ENCODE data around the gene ADGRG6. TPM values are rescaled to one million over a fixed set of nuclear protein-coding genes. Genes with fewer than 3 reads are reported as not detected.

Gene ADGRG6
- total and polyA plus RNA-seq, 4 donors, result 18.7 to 110 (median 45.7) TPM

GRCh38 chr6:142398353-142398752 lies 96.5 kb downstream of the ADGRG6 start:
- WGBS, result 77% methylated on average over 4 of the region's 4 CpGs
- Histone ChIP-seq H3K9me3 (ENCODE audit: control insufficient read depth in 4 of 4, low read length in 3 of 4) (no peaks in the 10 kb centered on the region), H3K4me1 (ENCODE audit: control insufficient read depth in 4 of 4, insufficient read depth in 4 of 4, low read length in 3 of 4) (no peaks in the 10 kb centered on the region), H3K27ac (ENCODE audit: low read depth in 1 of 2, low read length in 2 of 2) (no peak overlapping the region), H3K9ac (ENCODE audit: low read depth in 1 of 2, low read length in 2 of 2) (no peak overlapping the region), H3K27me3 (ENCODE audit: control insufficient read depth in 4 of 4, insufficient read depth in 4 of 4, low read length in 3 of 4) (no peaks in the 10 kb centered on the region), H3K4me3 (ENCODE audit: low read depth in 1 of 3, low read length in 3 of 3) (no peak overlapping the region), H3K36me3 (ENCODE audit: control insufficient read depth in 4 of 4, insufficient read depth in 3 of 4, low read depth in 1 of 4, low read length in 3 of 4) (peaks cover 0 to 60% (median 39%) of the 10 kb centered on the region in 4 donors)
- no peak for TF ChIP-seq ZBTB33 (IDR thresholded peaks at IDR 0.05)
- TF ChIP-seq REST (IDR thresholded peaks at IDR 0.05), result no peak
- TF ChIP-seq JUND (IDR thresholded peaks at IDR 0.05), result no peak
- no peak for TF ChIP-seq HNF4G (IDR thresholded peaks at IDR 0.05)
- TF ChIP-seq HNF4A (conservative IDR thresholded peaks at IDR 0.05), result no peak
- TF ChIP-seq MAX (IDR thresholded peaks at IDR 0.05), result no peak
- no peak for TF ChIP-seq NR2F2 (IDR thresholded peaks at IDR 0.05)
- TF ChIP-seq SP1 (IDR thresholded peaks at IDR 0.05), result no peak
- TF ChIP-seq FOXA1 (IDR thresholded peaks at IDR 0.05), result no peak
- no peak for DNase-seq (ENCODE audit: low spot score)

- no peak overlapping the region for H3K4me3 ChIP-seq (ENCODE audit: low read depth in 1 of 3, low read length in 3 of 3)
- H3K9ac ChIP-seq (ENCODE audit: low read depth in 1 of 2, low read length in 2 of 2), result no peak overlapping the region
- H3K9me3 ChIP-seq (ENCODE audit: control insufficient read depth in 4 of 4, low read length in 3 of 4), result no peaks in the 10 kb centered on the region
- no peaks in the 10 kb centered on the region for H3K27me3 ChIP-seq (ENCODE audit: control insufficient read depth in 4 of 4, insufficient read depth in 4 of 4, low read length in 3 of 4)
- TF ChIP-seq ATF3 (IDR thresholded peaks at IDR 0.05) (no peak), HNF4G (IDR thresholded peaks at IDR 0.05) (no peak), HNF4A (conservative IDR thresholded peaks at IDR 0.05) (no peak), EGR1 (IDR thresholded peaks at IDR 0.05; ENCODE audit: low read depth in 2 of 2) (no peak), ZBTB33 (IDR thresholded peaks at IDR 0.05) (no peak), JUND (IDR thresholded peaks at IDR 0.05) (no peak), NR2F2 (IDR thresholded peaks at IDR 0.05) (no peak), YY1 (IDR thresholded peaks at IDR 0.05) (no peak), RXRA (IDR thresholded peaks at IDR 0.05) (no peak), FOXA2 (IDR thresholded peaks at IDR 0.05) (no peak), SP1 (IDR thresholded peaks at IDR 0.05) (no peak)
- peaks cover 0 to 50% (median 39%) of the 10 kb centered on the region in 4 donors for H3K36me3 ChIP-seq (ENCODE audit: control insufficient read depth in 4 of 4, insufficient read depth in 3 of 4, low read depth in 1 of 4, low read length in 3 of 4)
- WGBS, result 91% methylated on average over 2 of the region's 2 CpGs
- peaks cover 0 to 3% (median 1%) of the 10 kb centered on the region in 4 donors for H3K4me1 ChIP-seq (ENCODE audit: control insufficient read depth in 4 of 4, insufficient read depth in 4 of 4, low read length in 3 of 4)
- DNase-seq (ENCODE audit: low spot score), result no peak
- H3K27ac ChIP-seq (ENCODE audit: low read depth in 1 of 2, low read length in 2 of 2), result no peak overlapping the region
Observed at GRCh38 chr6:142399739-142400138, 97.9 kb downstream of the ADGRG6 start.

All from liver (tissue), 9 donors.